Ovary (tissue), 3 donors: ENCODE data around the gene IRX6.

Experiments
- EP300 ChIP-seq: sonication (generic); formaldehyde crosslinking; IDR thresholded peaks from one replicate; pipeline ENCODE4 v1.6.1; 2017; ENCODE audit warnings: antibody characterized with exemption
- POLR2A ChIP-seq: fragments of 450-650 bp; IDR thresholded peaks from one replicate; pipeline ENCODE4 v1.6.1; 2017; ENCODE audit warnings: antibody characterized with exemption, mild to moderate bottlenecking, moderate library complexity
- TF ChIP-seq, protein P1 (sequence below), 3 donors: fragments of 450-650 bp in 2 of 3; fragments of 200-600 bp in 1 of 3; IDR thresholded peaks; one replicate each; pipeline versions ENCODE4 v1.5.1 to v1.8.0; 2016 to 2022; ENCODE audit warnings: antibody characterized with exemption in 3 of 3, mild to moderate bottlenecking in 1 of 3
- donor health status: DM: no; HTN: no; CAD: no.

DNA sequence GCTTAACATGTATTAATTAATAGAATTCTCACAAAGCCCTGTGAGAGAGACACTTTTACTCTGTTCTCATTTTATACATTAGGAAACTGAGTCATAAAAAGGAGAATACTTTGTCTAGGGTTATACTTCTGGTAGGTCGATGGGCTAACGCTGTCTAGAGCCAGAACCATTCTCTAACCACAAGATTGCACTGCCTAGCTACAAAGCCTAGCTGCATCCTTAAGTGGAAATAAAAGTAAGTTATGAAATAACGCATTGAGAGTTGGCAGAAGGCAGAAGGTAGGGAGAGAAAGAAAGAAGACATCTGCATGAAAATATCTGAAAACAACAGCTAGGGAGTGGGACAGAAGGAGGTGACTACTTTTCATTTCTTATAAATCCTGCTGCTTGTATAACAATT lies 33.2 kb downstream of the IRX6 start:
- TF ChIP-seq, protein P1, sequence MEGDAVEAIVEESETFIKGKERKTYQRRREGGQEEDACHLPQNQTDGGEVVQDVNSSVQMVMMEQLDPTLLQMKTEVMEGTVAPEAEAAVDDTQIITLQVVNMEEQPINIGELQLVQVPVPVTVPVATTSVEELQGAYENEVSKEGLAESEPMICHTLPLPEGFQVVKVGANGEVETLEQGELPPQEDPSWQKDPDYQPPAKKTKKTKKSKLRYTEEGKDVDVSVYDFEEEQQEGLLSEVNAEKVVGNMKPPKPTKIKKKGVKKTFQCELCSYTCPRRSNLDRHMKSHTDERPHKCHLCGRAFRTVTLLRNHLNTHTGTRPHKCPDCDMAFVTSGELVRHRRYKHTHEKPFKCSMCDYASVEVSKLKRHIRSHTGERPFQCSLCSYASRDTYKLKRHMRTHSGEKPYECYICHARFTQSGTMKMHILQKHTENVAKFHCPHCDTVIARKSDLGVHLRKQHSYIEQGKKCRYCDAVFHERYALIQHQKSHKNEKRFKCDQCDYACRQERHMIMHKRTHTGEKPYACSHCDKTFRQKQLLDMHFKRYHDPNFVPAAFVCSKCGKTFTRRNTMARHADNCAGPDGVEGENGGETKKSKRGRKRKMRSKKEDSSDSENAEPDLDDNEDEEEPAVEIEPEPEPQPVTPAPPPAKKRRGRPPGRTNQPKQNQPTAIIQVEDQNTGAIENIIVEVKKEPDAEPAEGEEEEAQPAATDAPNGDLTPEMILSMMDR (IDR thresholded peaks at IDR 0.05), result no peak
- TF ChIP-seq POLR2A (no peak), EP300 (no peak)
